CD1c-positive myeloid dendritic cell (primary cell): Measurements from ENCODE around the gene CACNA1B.
"Not testable (repeated sequence)": the region's sequence is repeated elsewhere in the genome, so short reads cannot be mapped to it uniquely, and the experiment has no call there.

Experiments
- DNase-seq: peaks from one replicate; pipeline ENCODE4 v3.0.0-alpha.2; 2016; ENCODE audit errors: extremely low spot score

The CACNA1B gene

DNA sequence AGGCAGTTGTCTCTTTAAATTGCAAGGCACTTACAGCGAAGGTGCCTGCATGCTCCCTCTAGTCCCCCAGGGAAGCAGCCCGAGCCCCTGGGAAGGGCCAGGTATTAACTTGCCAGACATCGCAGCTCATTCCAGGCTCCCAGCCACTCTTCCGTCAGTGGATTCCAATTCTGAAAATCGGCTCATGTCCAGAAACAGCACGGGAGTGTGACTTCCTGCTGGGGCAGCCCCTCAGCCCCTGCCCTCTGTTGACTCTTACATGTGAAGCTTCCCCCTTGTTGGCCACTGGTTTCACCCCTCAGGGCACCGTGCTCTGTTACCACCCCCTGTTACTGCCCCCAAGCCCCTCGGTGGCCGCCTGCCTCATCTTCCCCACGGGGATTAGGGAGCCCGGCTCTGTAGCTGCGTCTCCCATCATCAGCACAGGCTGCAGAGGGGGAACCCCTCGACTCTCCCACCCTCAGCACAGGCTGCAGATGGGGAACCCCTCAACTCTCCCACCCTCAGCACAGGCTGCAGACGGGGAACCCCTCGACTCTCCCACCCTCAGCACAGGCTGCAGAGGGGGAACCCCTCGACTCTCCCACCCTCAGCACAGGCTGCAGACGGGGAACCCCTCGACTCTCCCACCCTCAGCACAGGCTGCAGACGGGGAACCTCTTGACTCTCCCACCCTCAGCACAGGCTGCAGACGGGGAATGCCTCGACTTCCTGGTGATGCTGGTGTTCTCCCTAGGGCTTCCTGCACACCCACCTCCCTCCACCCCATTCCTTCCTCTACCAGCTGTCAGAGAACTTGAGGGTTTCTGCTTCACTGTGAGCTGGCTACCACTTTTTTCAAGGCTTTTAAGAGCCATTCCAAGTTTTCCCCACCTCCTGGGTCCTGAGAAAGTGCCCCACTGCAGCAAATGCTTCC is 11.1 kb upstream of the CACNA1B start:
- DNase-seq = no peak

DNA sequence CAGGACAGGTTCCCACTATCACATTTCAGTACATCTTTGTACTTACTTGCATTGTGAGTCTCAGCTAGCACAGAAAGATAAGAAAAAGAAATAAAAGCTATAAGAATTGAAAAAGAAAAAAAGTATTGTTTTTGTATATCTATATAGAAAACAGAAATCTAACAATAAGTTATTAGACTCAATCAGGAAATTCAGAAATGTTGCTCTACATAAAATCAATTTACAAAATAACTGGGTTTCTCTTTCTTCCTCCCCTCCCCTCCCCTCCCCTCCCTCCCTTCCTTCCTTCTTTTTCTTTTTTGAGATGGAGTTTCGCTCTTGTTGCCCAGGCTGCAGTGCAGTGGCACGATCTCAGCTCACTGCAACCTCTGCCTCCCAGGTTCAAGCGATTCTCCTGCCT is 7.2 kb upstream of the CACNA1B start:
- no peak for DNase-seq

DNA sequence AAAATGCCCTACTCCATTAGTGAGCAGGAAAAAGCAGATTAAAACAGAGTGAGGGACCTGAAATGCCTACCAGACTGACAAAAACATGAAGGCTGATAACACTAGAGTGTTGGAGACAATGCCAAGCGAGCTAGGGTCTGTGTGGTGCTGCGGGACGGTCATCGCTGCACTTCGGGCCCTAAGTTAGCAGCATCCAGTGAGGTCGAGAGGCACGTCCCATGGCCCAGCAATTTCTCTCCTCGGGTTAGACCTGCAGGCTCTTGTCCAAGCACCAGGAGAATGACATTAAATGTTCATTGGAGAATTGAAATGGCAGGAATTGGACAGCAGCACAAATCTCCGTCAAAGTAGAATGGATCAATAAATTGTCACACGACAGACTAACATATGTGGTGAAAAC is 5.3 kb upstream of the CACNA1B start:
- no peak for DNase-seq

DNA sequence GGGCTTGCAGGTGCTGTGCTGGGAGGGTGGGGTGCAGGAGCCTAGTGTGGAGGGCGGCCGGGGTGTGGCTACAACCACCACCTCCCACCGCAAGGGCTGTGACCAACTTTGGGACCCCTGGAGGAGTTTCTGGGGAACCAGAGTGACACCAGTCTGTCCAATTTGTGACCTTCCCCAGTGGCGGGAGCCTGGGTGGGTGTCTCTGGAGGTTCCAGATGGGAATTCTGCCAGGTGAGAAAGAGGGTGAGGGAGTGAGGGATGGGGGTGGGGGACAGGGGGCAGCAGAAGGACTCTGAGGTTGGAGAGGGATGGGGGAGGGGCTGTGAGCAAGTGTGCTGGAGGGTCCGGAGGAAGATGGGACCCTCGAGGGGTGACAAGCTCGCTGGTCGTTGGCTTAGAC is 4.2 kb upstream of the CACNA1B start:
- DNase-seq = no peak

DNA sequence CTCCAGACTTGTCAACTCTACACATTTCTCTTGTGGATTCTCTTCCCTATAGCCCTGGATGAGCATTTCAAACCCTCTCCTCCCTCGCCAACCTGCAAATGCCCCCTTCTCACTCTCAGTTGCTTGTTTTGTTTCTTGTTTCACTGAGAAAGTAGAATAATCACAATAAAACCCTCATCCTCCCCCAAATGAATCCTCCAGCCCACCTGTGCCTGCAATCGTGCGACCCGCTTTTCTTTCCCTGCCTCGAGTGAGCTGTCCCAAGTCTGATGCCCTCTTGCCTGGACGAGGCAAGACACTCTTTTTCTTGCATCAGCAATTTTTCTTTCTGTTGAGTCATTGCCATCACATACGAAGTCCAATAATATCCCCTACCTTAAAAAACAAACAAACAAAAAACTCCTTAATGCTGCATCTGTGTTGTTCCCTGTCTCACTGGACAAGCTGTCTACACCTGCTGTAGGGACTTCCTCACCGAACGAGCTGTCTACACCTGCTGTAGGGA is 3.7 kb upstream of the CACNA1B start:
- no peak for DNase-seq

DNA sequence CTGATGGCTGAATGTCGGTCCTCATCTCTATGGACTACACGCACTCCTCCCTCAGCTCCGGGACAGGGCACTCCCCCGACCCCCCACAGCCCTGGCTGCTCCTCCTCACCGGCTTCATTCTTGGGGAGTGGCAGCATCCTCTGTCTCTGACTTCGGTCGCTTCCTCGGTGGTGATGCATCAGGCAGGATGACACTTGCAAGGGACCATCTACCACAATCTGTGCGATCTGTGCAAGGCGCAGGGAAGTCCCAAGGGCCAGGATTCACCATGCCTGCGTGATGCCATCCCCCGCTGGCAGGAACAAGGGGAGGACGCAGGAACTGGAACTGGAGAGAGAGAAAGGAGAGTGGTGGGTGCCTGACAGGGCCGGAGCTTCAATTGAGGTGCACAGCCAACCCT is 2.2 kb upstream of the CACNA1B start:
- no peak for DNase-seq

DNA sequence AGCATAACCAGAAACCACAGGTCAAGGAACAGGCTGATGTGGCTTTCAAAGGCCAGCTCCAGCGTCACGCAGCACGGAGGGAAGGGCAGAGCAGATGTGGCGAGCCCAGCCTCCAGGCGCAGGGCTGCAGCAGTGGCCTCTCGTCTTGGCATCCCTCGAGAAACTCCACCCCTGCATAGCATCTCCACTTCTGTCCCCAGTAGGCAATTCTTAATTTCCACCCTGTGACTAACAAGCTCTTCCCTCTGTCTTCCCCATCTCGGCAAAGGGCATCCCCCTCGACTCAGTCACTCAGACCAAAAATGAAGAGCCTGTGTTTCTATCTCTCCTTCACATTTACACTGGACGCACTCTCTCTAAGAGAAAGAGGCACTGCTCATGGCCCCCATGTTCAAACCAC is 1.7 kb upstream of the CACNA1B start:
- no peak for DNase-seq

DNA sequence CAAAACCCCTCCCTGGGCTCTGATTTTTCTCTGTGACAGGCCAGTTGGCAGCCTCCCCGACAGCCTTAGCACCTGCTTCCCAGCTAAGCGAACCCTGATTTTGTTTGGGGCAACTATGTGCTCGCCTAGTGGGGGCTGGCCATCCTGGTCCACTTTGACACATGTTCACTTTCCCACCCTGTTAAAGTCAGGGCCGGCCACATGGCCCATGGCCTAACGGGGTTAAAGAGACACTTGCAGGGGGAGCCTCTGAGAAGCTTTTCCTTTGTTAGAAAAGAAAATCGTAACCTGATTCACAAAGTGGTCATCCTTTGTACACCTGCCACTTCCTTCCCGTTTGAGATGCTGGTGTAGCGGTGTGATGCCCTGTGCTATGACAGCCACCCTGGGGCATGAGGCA is 1.3 kb upstream of the CACNA1B start:
- DNase-seq = no peak

DNA sequence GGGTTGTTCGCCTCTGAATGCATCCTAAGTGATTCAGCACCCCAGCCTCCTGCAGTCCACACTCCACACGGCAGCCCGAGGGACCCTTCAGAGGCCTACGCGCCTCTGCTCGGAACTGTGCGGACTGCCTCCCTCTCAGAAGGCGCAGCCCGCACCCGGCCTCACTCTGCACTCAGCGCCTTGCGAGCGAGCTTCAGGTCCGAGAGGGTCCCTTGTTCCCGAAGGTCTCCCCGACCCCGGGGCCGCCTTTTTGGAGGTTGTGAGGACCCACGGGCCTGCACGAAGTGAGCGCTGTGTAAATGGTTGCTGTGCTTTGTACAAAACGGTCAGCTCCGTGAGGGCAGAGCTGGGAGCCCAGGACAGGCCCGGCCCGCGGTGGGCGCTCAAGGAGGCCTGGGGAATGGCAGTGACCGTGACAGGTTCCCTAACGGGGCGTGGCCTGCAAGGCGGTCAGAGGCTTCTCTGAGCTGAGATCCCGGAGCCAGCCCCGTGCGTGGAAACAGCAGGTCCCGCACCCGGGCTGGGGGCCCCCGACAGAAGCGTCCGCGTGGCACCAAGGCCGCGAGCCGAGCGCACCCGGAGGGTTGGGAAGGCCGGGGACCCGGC is 698 bp upstream of the CACNA1B start:
- DNase-seq = no peak

DNA sequence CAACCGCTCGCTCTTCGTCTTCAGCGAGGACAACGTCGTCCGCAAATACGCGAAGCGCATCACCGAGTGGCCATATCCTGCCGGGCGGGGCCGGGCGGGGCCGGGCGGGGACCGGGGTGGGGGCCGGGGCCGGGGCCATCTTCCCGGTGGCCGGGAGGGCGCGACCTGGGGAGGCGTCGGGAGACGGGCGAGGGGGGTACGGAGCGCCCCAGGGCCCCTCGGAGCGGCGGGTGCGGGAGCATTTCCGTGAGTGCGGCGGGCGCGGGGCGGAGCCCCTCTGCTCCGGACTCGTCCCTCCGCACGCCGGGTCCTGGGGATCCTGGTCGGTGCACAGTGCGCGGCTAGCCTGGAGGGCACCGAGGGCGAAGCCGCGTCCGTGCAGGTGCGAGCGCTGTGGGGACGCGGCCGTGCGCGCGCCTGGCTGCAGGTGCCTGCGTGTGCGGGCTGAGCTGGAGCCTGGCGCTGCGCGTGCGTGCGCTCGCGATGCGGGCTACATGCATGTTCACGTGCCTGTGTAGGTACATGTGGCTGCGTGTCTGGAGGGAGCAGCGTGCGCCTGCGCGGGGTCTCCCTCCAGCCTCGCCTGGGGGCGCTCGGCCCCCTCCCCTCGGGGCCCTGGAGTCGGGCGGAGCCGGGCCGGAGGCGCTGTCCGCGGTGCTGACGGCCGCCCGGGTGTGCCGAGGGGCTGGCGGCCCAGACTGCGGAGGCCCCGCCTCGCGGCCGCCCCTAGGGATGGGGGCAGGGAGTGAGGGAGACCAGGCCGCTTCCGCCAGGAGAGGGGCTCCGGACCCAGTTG is 762 bp downstream of the CACNA1B start:
- DNase-seq = peak; percentile 3

DNA sequence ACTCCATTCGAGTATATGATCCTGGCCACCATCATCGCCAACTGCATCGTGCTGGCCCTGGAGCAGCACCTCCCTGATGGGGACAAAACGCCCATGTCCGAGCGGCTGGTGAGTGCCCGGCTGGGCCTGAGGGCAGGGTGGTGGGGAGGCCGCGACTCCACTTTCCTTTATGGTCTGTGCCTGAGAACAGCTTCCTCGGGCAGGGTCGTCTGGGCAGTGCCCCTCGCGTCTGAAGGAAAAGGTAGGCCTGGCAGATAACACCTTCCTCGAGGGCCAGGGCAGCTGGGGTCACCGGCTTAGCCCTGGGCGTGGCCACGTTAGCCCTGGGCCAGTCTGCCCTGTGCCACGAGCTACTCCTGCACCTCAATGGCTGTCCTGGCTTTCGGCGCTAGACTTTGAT is 1.5 kb downstream of the CACNA1B start:
- DNase-seq = no peak

DNA sequence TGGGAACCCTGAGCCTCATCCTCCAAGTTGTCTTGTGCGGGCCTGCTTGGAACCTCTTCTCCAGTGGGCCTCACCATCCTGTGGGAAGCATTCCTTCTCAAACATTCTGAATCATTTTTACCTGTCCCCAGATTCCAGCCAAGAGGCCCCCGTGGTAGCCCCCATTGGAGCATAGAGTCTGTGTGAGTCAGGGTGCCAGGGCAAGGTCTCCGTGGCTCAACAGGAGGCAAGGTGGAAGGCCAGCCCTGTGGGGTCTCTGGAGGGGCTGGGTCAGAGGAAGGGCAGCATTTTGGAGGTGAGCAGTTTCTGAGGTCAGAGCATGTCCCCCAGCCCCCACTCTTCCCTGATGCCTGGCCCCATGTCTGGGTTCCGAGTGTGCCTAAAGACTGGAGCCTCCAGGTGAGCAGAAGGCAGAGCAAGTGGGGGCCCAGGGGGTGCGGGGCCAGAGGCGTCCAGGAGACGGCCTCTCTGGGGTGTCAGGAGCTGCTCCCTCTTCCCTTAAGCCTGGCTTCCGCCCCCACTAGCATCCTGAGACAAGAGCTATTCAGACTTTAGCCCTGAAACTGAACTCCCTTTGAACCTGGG is 2.1 kb downstream of the CACNA1B start:
- no peak for DNase-seq

DNA sequence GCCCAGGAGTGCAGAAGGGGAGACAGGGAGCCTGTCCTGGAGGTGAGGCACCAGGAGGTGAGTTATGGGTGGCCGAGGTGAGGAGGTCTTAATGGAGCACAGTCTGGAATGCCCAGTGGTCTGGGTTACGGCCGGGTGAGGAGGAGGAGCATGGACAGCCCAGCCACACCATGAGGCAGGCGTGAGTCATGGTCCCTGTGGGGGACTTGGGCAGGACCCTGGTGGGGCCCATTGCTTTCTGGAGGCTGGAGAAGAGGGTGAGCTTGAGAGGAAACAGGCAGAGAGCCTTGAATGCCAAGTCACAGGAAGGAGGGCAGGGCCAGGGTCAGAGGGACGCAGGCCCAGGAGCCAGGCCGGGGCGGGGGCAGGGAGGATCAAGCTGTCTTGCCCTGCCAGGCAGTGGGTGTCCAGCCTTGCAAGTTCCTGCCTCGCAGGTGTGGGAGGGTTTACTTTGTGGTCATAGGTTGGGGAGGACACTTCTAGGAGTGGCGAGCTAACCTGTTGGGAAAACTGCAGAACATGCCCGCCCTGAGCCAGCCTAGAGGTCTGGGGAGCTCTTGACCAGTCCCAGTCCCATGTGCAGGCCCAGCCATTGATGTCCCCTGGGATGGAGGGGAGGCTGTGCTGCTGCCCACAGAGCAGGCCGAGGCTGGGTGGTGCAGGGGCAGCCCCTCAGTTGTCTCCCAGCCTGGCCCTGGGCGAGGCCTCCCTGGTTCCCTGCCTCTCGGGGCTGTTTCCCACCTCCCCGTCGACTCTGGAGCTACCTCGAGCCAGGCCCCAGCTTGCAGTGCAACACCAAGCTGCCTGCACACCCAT is 2.8 kb downstream of the CACNA1B start:
- no peak for DNase-seq

DNA sequence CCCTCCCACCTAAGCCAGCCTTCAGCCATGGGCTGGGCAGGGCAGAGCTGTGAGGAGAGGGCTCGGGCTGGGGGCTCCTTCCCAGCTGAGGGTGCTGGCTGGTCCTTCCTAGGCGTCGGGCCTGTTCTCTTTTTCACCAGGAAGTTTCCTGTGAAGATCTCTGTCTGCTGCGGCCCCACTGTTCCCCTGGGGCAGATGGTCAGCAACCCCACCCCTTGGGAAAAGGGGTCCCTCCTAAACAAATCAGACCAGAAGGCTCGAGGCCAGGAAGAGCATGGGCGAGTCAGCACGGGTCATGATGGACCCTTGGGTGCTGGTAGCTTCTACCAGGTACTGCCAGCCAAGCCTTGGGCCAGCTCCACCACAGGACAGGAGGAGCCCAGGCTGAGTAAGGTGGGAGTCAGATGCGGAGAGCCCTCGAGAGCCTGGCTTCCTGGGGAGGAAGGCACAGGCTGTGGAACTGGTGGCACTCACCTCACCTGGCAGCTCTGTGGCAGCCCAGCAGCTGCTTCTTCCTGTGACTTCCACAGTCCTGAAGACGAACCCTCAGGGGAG is 3.5 kb downstream of the CACNA1B start:
- DNase-seq = no peak

DNA sequence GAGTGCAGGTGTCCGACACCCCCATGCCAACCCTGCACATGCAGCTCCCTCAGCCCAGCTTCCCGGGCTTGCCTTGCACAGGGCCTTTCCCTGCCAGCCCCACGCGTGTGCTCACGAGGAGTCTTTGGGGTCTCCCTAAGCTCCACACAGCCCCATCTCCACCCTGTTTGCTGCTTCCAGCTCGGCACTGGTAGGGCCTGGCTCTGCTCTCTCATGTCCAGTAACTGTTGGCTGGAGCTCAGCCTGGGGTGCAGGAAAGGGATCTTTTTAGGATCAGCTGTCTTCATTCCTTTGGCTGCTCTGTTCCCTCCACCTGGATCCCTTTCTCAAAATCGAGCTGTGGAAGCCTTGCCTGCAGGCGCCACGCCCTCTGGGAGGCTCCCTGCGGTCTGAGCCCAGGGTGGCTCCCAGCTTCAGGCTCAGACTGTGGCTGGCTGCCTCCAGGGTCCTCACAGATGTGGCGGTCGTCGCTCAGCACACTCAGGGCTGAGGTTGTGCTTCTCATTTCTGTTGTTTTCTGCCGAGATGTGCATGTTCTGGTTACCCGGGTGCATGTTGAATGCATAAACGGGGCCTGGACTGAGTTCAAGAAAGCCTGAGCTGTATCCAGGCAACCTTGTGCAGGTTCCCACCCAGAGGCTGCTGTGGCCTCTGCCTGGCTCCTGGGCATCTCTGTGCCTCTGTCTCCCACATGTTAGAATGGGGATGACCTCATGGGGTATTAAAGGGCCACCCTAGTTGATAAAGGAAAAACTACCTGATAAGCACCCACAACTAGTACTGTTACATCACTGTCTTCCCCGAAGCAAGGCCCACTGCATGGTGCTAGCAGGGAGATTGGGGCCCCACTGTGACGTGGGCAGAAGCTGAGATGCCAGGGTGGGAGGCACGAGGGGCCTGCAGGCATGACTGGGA is 4.3 kb downstream of the CACNA1B start:
- no peak for DNase-seq

DNA sequence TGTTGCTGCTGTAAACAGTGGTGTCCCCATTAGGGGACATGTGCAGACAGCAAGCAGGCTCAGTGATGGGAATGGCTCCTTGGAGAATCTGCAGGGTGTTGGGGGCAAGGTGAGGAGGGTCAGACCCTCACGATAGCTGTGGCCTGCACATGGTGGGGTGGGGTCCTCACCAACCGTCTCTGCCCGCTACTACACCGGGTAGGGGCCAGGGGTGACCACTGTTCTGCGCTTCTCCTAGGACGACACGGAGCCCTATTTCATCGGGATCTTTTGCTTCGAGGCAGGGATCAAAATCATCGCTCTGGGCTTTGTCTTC is 4.9 kb downstream of the CACNA1B start:
- DNase-seq = no peak

DNA sequence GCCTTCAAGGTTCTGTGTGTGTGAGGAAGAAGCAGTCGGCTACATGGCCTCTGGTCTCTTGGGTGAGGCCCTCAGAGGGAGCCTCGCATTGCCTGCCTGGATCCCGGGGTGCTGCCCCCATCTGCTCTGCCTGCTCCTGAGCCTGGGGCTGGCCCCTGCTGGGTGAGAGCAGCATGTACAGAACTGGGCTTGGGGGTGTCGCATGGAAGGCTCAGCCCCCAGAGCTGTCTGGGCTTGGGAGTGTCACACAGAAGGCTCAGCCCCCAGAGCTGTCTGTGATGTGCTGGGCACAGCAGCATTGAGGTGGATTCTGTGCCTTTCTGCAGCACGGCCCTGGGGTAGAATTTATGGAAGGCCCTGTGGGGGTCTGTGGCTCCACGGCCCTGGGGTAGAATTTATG is 6.4 kb downstream of the CACNA1B start:
- DNase-seq = not testable (repeated sequence)

DNA sequence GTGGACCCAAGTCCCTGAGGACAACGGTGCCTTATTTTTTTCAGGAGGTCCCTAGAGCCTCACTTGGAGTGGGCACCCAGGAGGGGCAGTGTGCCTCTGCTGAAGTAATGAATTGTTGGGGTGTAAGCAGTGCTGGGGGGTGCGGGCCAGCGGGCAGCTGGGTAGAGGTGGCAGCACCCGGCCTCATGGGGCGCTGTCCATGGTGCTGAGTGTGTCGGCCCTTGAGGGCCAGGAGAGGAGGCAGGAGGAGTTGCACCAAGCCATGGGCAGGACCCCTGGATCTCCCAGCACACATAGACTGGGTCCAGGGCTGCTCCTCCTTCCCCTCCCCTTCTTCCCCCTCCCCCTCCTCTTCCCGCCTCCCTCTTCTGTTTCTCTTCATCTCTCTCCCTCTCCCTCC is 7.0 kb downstream of the CACNA1B start:
- DNase-seq = not testable (repeated sequence)

DNA sequence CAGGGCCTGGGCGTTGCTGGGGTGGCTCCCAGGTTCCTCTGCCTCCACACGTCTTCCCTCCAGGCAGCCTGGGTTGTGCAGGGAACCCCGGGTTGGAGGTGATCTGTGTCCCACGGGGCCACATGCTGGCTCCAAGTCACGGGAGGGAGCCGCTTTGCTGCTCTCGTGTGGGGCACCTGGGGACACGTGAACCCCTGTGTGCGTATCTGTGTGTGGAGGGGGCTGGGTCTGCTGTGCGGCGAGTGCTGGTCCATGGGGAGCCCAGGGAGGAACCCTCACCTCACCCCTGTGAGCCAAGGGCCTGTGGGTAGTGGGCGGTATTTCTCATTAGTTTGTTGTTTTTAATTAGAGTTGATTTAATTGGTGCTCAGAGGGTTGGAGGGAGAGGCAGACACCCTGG is 7.5 kb downstream of the CACNA1B start:
- DNase-seq = not testable (repeated sequence)

DNA sequence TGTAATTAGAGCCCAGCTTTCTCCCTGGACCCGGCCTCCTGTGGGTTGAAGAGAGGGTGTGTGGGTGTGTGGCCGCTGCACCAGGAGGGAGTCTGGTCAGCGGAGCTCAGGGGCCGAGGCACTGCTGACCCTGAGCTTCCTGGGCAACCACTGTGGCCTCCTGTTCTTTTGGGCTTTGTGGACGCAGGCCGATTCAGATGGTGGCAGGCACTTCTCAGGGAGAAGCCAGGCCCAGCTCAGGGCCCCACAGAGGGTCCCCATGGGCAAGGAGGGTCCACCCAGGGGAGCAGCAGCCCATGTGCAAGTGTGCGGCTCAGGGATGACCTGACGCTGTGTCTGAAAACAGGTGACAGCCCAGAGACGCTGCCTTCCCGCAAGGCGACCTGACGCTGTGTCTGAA is 11.0 kb downstream of the CACNA1B start:
- not testable (repeated sequence) for DNase-seq
